ENCODE measurements around the gene TRIM44. TPM values are rescaled to one million over a fixed set of nuclear protein-coding genes. Genes with fewer than 3 reads are reported as not detected.

The TRIM44 gene
- total RNA-seq, 4 donors from 2014 or later: 27.4 to 73.4 (median 53.7) TPM

- Histone ChIP-seq H3K27me3 (no peaks in the 10 kb centered on the region), H3K36me3 (peaks cover 0 to 28% (median 13%) of the 10 kb centered on the region in 4 donors), H3K9me3 (no peaks in the 10 kb centered on the region), H3K4me1 (peaks cover 17 to 25% (median 21%) of the 10 kb centered on the region in 4 donors), H3K4me3 (no peak overlapping the region), H3K27ac (replicated peaks in 1 of 4) (no peak overlapping the region)
- intact Hi-C loops (cut with DNase I): no loop called here
- DNase-seq (ENCODE audit: extremely low spot score): no peak
- TF ChIP-seq POLR2AphosphoS5 (IDR thresholded peaks at IDR 0.05) (no peak), CTCF (IDR thresholded peaks at IDR 0.05) (no peak), EP300 (IDR thresholded peaks at IDR 0.05) (no peak), POLR2A (IDR thresholded peaks at IDR 0.05; ENCODE audit: low read depth) (no peak)
- WGBS: 82% methylated on average over 1 of the region's 1 CpG
Observed at GRCh38 chr11:35683728-35684339, 21.3 kb downstream of the TRIM44 start.

- Histone ChIP-seq H3K27ac (replicated peaks in 1 of 4) (no peak overlapping the region), H3K4me3 (no peak overlapping the region), H3K9me3 (no peaks in the 10 kb centered on the region), H3K27me3 (no peaks in the 10 kb centered on the region), H3K36me3 (peaks cover 0 to 33% (median 13%) of the 10 kb centered on the region in 4 donors), H3K4me1 (peaks cover 5 to 19% (median 11%) of the 10 kb centered on the region in 4 donors)
- intact Hi-C loops (cut with DNase I): no loop called here
- DNase-seq (ENCODE audit: extremely low spot score): no peak
- TF ChIP-seq CTCF (IDR thresholded peaks at IDR 0.05): no peak
- TF ChIP-seq POLR2A (IDR thresholded peaks at IDR 0.05; ENCODE audit: low read depth): no peak
- TF ChIP-seq EP300 (IDR thresholded peaks at IDR 0.05): no peak
- TF ChIP-seq POLR2AphosphoS5 (IDR thresholded peaks at IDR 0.05): no peak
Observed at GRCh38 chr11:35688023-35688422, 25.4 kb downstream of the TRIM44 start.

- no peak overlapping the region for H3K27ac ChIP-seq (replicated peaks in 1 of 4)
- no peaks in the 10 kb centered on the region for H3K9me3 ChIP-seq
- WGBS: 80% methylated on average over 7 of the region's 7 CpGs
- H3K27me3 ChIP-seq: no peaks in the 10 kb centered on the region
- peaks cover 0 to 33% (median 13%) of the 10 kb centered on the region in 4 donors for H3K36me3 ChIP-seq
- no peak for TF ChIP-seq EP300 (IDR thresholded peaks at IDR 0.05)
- intact Hi-C loops (cut with DNase I): no loop called here
- DNase-seq (ENCODE audit: extremely low spot score): no peak
- H3K4me3 ChIP-seq: no peak overlapping the region
- H3K4me1 ChIP-seq: peaks cover 0 to 16% (median 7%) of the 10 kb centered on the region in 4 donors
Observed at GRCh38 chr11:35689081-35689996, 26.8 kb downstream of the TRIM44 start.

- no peaks in the 10 kb centered on the region for H3K9me3 ChIP-seq
- WGBS: 98% methylated on average over 14 of the region's 15 CpGs
- H3K27me3 ChIP-seq: no peaks in the 10 kb centered on the region
- H3K4me3 ChIP-seq: no peak overlapping the region
- no peaks in the 10 kb centered on the region for H3K4me1 ChIP-seq
- intact Hi-C loops (cut with DNase I): no loop called here
- no peaks in the 10 kb centered on the region for H3K36me3 ChIP-seq
- no peak for TF ChIP-seq EP300 (IDR thresholded peaks at IDR 0.05)
- no peak for TF ChIP-seq POLR2AphosphoS5 (IDR thresholded peaks at IDR 0.05)
- TF ChIP-seq POLR2A (IDR thresholded peaks at IDR 0.05; ENCODE audit: low read depth): no peak
- TF ChIP-seq CTCF (IDR thresholded peaks at IDR 0.05): no peak
- no peak for DNase-seq (ENCODE audit: extremely low spot score)
- H3K27ac ChIP-seq (replicated peaks in 1 of 4): no peak overlapping the region
Observed at GRCh38 chr11:35702126-35702525, 39.6 kb downstream of the TRIM44 start.

GRCh38 chr11:35709376-35709775 is 46.8 kb downstream of the TRIM44 start:
- Histone ChIP-seq H3K36me3 (no peaks in the 10 kb centered on the region), H3K27me3 (no peaks in the 10 kb centered on the region), H3K4me3 (no peak overlapping the region), H3K4me1 (peaks cover 0 to 11% (median 0%) of the 10 kb centered on the region in 4 donors), H3K9me3 (no peaks in the 10 kb centered on the region), H3K27ac (replicated peaks in 1 of 4) (no peak overlapping the region)
- intact Hi-C loops (cut with DNase I): no loop called here
- 39% methylated on average over 3 of the region's 3 CpGs for WGBS
- DNase-seq (ENCODE audit: extremely low spot score): no peak
- no peak for TF ChIP-seq POLR2AphosphoS5 (IDR thresholded peaks at IDR 0.05)
- TF ChIP-seq EP300 (IDR thresholded peaks at IDR 0.05): no peak
- no peak for TF ChIP-seq POLR2A (IDR thresholded peaks at IDR 0.05; ENCODE audit: low read depth)
- no peak for TF ChIP-seq CTCF (IDR thresholded peaks at IDR 0.05)
